Right lobe of liver (tissue), 6 donors: ENCODE measurements around the gene CALHM5. TPM values are rescaled to one million over a fixed set of nuclear protein-coding genes. Genes with fewer than 3 reads are reported as not detected.
A peak's percentile ranks its signal among the peaks of the same experiment; 100 is the strongest.

ENCODE experiments used
- ATAC-seq, 4 donors: fragments of 200-7000 bp; cut with Tn5 transposase; one replicate each; pipeline ENCODE4 v1.9.1; 2020; ENCODE audit warnings: mild to moderate bottlenecking in 4 of 4, moderate library complexity in 4 of 4
- DNase-seq, 3 donors: peaks; one replicate each; pipeline ENCODE4 v3.0.0-alpha.2; 2020
- H3K27ac ChIP-seq, 3 donors: fragments of 200-600 bp; one replicate each; pipeline ENCODE4 v1.8.0; 2022
- H3K27me3 ChIP-seq, 2 donors: fragments of 200-600 bp; one replicate each; pipeline ENCODE4 v1.8.0; 2022
- H3K36me3 ChIP-seq, 4 donors: fragments of 200-600 bp; sonication (generic) in 1 of 4; one replicate each; pipeline versions ENCODE4 v1.5.1 to v1.8.0; 2017 to 2022; ENCODE audit warnings: control low read depth in 1 of 4
- H3K4me1 ChIP-seq, 4 donors: fragments of 200-600 bp; sonication (generic) in 1 of 4; one replicate each; pipeline versions ENCODE4 v1.5.1 to v1.8.0; 2017 to 2022; ENCODE audit warnings: control low read depth in 1 of 4
- H3K4me3 ChIP-seq, 3 donors: fragments of 200-600 bp; one replicate each; pipeline ENCODE4 v1.8.0; 2022
- H3K9me3 ChIP-seq, 4 donors: fragments of 200-600 bp; sonication (generic) in 1 of 4; one replicate each; pipeline versions ENCODE4 v1.5.1 to v1.8.0; 2017 to 2022; ENCODE audit warnings: control low read depth in 1 of 4
- POLR2A ChIP-seq: fragments of 450-650 bp; IDR thresholded peaks from one replicate; pipeline ENCODE4 v1.6.1; 2017; ENCODE audit warnings: antibody characterized with exemption, mild to moderate bottlenecking
- WGBS: methylation state at CpG from one replicate; pipeline ENCODE4 v1.1.6; 2018; ENCODE audit warnings: low coverage, low lambda C conversion rate; ENCODE audit not compliant: insufficient coverage; ENCODE audit errors: missing lambda C conversion rate; 5-methylcytosine and 5-hydroxymethylcytosine counted together
- intact Hi-C, 2 donors: fragments of 100-400 bp; cut with DNase I; formaldehyde crosslinking; loops; one replicate each; pipeline versions ENCODE4 v1.11.2 to v1.14.1; 2022
- total RNA-seq, 6 experiments: library from RNA; depleted of rRNA in 2 of 6; stranded (reverse); fragments of >200 nt in 2 of 6; fragmentation: NEBNext Ultra II Directional in 3 of 6; extraction: Animal tissue kit (Norgen Biotek cat#: 25700) in 3 of 6; gene quantifications; one replicate each; pipeline versions ENCODE4 v1.1.0 to v1.2.4, GENCODE V29; 2016 to 2023
- TF ChIP-seq, protein P1 (sequence below), 4 donors: fragments of 200-600 bp in 3 of 4; fragments of 450-650 bp in 1 of 4; IDR thresholded peaks; one replicate each; pipeline versions ENCODE4 v1.5.1 to v1.8.0; 2016 to 2022; ENCODE audit warnings: antibody characterized with exemption in 4 of 4, mild to moderate bottlenecking in 2 of 4
- donor health status: DM: no; HTN: yes; CAD: no.
- donor health status: DM: no; HTN: no; CAD: no.
- donor health status: DM: no; HTN: no; CAD: no.
- donor health status: DM: no; HTN: yes; CAD: no.
- donor health status: DM: no; HTN: yes; CAD: no.

The CALHM5 gene
- total RNA-seq, 6 experiments from 2014 or later: 0.06 to 0.49 (median 0.18) TPM

DNA sequence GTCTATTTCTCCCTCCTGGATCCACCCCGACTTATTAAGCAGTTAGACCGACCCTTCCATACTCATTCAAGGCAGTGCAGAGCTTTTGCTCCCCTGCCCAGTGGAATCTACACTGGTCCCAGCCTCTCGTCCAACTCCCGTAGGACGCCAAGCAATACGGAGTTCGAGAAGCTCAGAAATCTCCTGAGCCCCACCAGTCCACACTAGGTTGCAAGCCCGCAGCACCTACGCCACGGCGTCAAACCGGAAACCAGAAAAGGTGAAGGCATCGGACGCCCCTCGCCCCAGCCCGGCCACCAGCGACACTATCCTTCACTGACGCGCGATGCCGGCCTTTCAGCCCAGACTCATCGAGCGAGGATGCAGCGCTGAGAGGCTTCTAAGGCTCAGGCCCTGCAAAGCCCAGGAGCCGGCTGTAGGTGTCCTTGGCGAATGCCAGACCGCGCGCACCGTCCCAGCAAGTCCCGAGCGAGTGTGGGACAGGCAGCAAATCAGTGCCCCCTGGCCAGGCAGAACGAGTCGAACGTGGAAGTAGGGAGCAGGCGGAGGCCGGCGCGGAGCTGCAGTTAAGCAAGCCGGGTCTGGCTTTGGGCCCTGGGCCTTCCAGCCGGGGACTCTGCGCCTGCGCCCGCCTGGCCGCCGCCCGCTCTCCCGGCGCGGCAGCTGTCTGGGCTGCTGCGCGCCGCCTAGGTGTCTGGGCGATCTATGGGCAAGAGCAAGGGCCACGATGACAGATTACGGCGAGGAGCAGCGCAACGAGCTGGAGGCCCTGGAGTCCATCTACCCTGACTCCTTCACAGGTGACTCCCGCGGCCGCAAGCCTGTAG lies 59.6 kb downstream of the CALHM5 start, which contains the start of gene RWDD1:
Gene RWDD1 (plus strand): TSS at position 649 of the 827 bp plus-strand sequence. CDS start 79 bp downstream, at position 728.
- intact Hi-C loops: no loop called here
- Histone ChIP-seq H3K27me3 (no peaks in the 10 kb centered on the region), H3K36me3 (no peaks in the 10 kb centered on the region), H3K4me1 (peaks cover 0 to 18% (median 3%) of the 10 kb centered on the region in 4 donors), H3K4me3 (peak within 1 kb of the TSS; percentile 79 to 95 (median 90)), H3K27ac (peak within 1 kb of the TSS; percentile 78 to 85 (median 80)), H3K9me3 (no peaks in the 10 kb centered on the region)
- peak; percentile 98 to 99 (median 98) for ATAC-seq
- DNase-seq: peak; percentile 99
- WGBS: 0% methylated on average over 19 of the region's 62 CpGs
- peak; percentile 82 for TF ChIP-seq POLR2A
- TF ChIP-seq, protein P1, sequence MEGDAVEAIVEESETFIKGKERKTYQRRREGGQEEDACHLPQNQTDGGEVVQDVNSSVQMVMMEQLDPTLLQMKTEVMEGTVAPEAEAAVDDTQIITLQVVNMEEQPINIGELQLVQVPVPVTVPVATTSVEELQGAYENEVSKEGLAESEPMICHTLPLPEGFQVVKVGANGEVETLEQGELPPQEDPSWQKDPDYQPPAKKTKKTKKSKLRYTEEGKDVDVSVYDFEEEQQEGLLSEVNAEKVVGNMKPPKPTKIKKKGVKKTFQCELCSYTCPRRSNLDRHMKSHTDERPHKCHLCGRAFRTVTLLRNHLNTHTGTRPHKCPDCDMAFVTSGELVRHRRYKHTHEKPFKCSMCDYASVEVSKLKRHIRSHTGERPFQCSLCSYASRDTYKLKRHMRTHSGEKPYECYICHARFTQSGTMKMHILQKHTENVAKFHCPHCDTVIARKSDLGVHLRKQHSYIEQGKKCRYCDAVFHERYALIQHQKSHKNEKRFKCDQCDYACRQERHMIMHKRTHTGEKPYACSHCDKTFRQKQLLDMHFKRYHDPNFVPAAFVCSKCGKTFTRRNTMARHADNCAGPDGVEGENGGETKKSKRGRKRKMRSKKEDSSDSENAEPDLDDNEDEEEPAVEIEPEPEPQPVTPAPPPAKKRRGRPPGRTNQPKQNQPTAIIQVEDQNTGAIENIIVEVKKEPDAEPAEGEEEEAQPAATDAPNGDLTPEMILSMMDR (IDR thresholded peaks at IDR 0.05): peak in 1 of 4 donors; percentile 21

DNA sequence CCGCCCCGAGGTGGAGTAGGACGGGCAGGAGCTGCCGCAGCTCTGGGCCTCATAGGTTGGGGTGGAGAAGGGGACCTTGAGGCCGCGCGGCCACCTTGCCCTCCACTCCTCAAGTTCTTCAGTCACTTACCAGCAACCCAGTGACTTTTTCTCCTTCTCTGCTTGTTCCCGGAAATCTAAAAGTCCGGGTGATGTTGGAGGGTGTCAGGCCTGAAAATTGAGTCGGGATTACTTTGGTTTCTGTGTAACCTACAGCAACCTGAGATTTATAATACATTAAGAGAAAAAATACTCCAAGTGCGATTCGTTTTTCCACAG lies 60.2 kb downstream of the CALHM5 start:
- Histone ChIP-seq H3K36me3 (no peaks in the 10 kb centered on the region), H3K4me1 (peaks cover 0 to 18% (median 3%) of the 10 kb centered on the region in 4 donors), H3K9me3 (no peaks in the 10 kb centered on the region), H3K27me3 (no peaks in the 10 kb centered on the region), H3K4me3 (peak overlapping the region; percentile 79 to 95 (median 90)), H3K27ac (peak overlapping the region; percentile 78 to 85 (median 80))
- ATAC-seq (no peak), DNase-seq (no peak)
- intact Hi-C loops: no loop called here
- TF ChIP-seq, protein P1 (IDR thresholded peaks at IDR 0.05): no peak
- no peak for TF ChIP-seq POLR2A
- 1% methylated on average over 12 of the region's 12 CpGs for WGBS

DNA sequence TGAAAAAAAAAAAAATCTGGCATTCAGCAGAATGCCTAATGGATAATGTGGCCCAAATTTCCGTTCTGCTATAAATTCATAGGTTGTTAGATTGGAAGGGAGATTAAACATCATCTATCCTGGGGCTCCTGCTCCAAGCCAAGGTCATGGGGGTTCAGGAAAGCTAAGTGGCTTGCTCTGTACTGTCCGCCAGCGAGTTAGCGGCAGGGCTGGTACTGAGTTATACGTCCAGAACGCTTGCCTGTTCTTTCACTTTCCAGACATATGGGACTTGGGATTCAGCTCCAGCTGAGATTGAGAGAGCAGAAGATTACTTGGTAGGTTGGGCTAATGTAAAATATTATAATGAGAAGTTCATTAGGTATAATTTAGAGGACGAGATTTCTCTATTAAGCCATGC lies 60.7 kb downstream of the CALHM5 start:
- ATAC-seq (peak; percentile 11 to 40 (median 20)), DNase-seq (peak; percentile 45 to 51 (median 50))
- TF ChIP-seq, protein P1 (IDR thresholded peaks at IDR 0.05): no peak
- no peak for TF ChIP-seq POLR2A
- H3K36me3 ChIP-seq: no peaks in the 10 kb centered on the region
- peaks cover 0 to 18% (median 3%) of the 10 kb centered on the region in 4 donors for H3K4me1 ChIP-seq
- no peaks in the 10 kb centered on the region for H3K9me3 ChIP-seq
- no peaks in the 10 kb centered on the region for H3K27me3 ChIP-seq
- WGBS: 1% methylated on average over 7 of the region's 7 CpGs
- peak overlapping the region; percentile 79 to 95 (median 90) for H3K4me3 ChIP-seq
- intact Hi-C loops: no loop called here
- peak overlapping the region in 2 of 3 donors; percentile 80 to 85 for H3K27ac ChIP-seq

Other genes with a start within 250 kb of the CALHM5 start
- 10 to 100 TPM; 29.1 to 70.4 (median 50.9) TPM for gene TSPYL1, start 231.7 kb upstream of the CALHM5 start, total RNA-seq
- gene DSE, start 140.7 kb upstream of the CALHM5 start, total RNA-seq: 10 to 100 TPM in 4 of 6 experiments, 1 to 10 TPM in 2; 8.2 to 17.4 (median 12.2) TPM
- 1 to 10 TPM; 1.4 to 7.8 (median 3.5) TPM for gene CALHM6, start 50.3 kb upstream of the CALHM5 start, total RNA-seq
- under 1 TPM in 2 of 6 experiments, not detected in 4; 0.12 to 0.17 TPM for gene TRAPPC3L, start 34.0 kb downstream of the CALHM5 start, total RNA-seq
- gene CALHM4, start 42.1 kb downstream of the CALHM5 start, total RNA-seq: not detected
- 10 to 100 TPM; 14.8 to 22.1 (median 21.2) TPM for gene RWDD1, start 59.9 kb downstream of the CALHM5 start, total RNA-seq
- under 1 TPM in 3 of 6 experiments, not detected in 3; 0.06 to 0.18 (median 0.16) TPM for gene RSPH4A, start 104.8 kb downstream of the CALHM5 start, total RNA-seq
- 1 to 10 TPM; 3.0 to 5.9 (median 4.3) TPM for gene ZUP1, start 157.1 kb downstream of the CALHM5 start, total RNA-seq
- gene KPNA5, start 169.6 kb downstream of the CALHM5 start, total RNA-seq: 1 to 10 TPM in 5 of 6 experiments, under 1 TPM in 1; 0.98 to 2.5 (median 2.0) TPM